Mononuclear cell (primary cell): ENCODE data around the gene CTSA. TPM values are rescaled to one million over a fixed set of nuclear protein-coding genes. Genes with fewer than 3 reads are reported as not detected.
"Not testable (repeated sequence)": the region's sequence is repeated elsewhere in the genome, so short reads cannot be mapped to it uniquely, and the experiment has no call there.

Source experiments
- H3K27me3 ChIP-seq: 2 replicates; pipeline ENCODE4 v1.6.0; 2011; ENCODE audit warnings: low read length, control low read depth; ENCODE audit not compliant: insufficient read depth
- H3K4me1 ChIP-seq: 2 replicates; pipeline ENCODE4 v1.5.1; 2011; ENCODE audit warnings: mild to moderate bottlenecking, low read length, control low read depth; ENCODE audit not compliant: insufficient read depth
- H3K4me3 ChIP-seq: 2 replicates; pipeline ENCODE4 v1.5.1; 2011; ENCODE audit warnings: mild to moderate bottlenecking, low read length, moderate library complexity
- H3K9me3 ChIP-seq: 2 replicates; pipeline ENCODE4 v1.5.1; 2011; ENCODE audit warnings: low read depth, mild to moderate bottlenecking, control low read depth, low read length
- total RNA-seq: library from RNA; depleted of rRNA; stranded (reverse); fragments of >200 nt; gene quantifications from one replicate; pipeline ENCODE4 v1.2.3, GENCODE V29; 2012

CTSA gene
- total RNA-seq, 1 donor, result 111 TPM

- H3K9me3 ChIP-seq, result no peaks in the 10 kb centered on the region
- H3K4me1 ChIP-seq, result peaks cover 25% of the 10 kb centered on the region
These were observed 31.2 kb upstream of the CTSA start for GRCh38 chr20:45859916-45860315.

GRCh38 chr20:45860560-45861220 lies 30.4 kb upstream of the CTSA start:
- no peaks in the 10 kb centered on the region for H3K27me3 ChIP-seq
- no peaks in the 10 kb centered on the region for H3K9me3 ChIP-seq
- H3K4me1 ChIP-seq, result peaks cover 20% of the 10 kb centered on the region
- no peak overlapping the region for H3K4me3 ChIP-seq

More at GRCh38 chr20:45859916-45860315, 31.2 kb upstream of the CTSA start:
- Histone ChIP-seq H3K4me3 (no peak overlapping the region), H3K27me3 (no peaks in the 10 kb centered on the region)

GRCh38 chr20:45861221-45862075 lies 29.7 kb upstream of the CTSA start:
- peaks cover 12% of the 10 kb centered on the region for H3K4me1 ChIP-seq
- H3K27me3 ChIP-seq, result no peaks in the 10 kb centered on the region
- no peak overlapping the region for H3K4me3 ChIP-seq
- no peaks in the 10 kb centered on the region for H3K9me3 ChIP-seq

- Histone ChIP-seq H3K4me1 (no peaks in the 10 kb centered on the region), H3K27me3 (no peaks in the 10 kb centered on the region), H3K9me3 (no peaks in the 10 kb centered on the region), H3K4me3 (no peak overlapping the region)
These were observed 27.3 kb upstream of the CTSA start for GRCh38 chr20:45863543-45864470.

GRCh38 chr20:45866454-45866853 lies 24.7 kb upstream of the CTSA start:
- no peaks in the 10 kb centered on the region for H3K4me1 ChIP-seq
- H3K9me3 ChIP-seq, result no peaks in the 10 kb centered on the region
- no peaks in the 10 kb centered on the region for H3K27me3 ChIP-seq
- H3K4me3 ChIP-seq, result no peak overlapping the region

GRCh38 chr20:45867136-45867818 lies 23.9 kb upstream of the CTSA start:
- H3K27me3 ChIP-seq, result no peaks in the 10 kb centered on the region
- H3K9me3 ChIP-seq, result no peaks in the 10 kb centered on the region
- no peak overlapping the region for H3K4me3 ChIP-seq

GRCh38 chr20:45867819-45868176 lies 23.3 kb upstream of the CTSA start:
- Histone ChIP-seq H3K27me3 (no peaks in the 10 kb centered on the region), H3K4me3 (no peak overlapping the region), H3K9me3 (no peaks in the 10 kb centered on the region), H3K4me1 (no peaks in the 10 kb centered on the region)

More at GRCh38 chr20:45867136-45867818, 23.9 kb upstream of the CTSA start:
- H3K4me1 ChIP-seq, result no peaks in the 10 kb centered on the region

- Histone ChIP-seq H3K4me3 (no peak overlapping the region), H3K27me3 (no peaks in the 10 kb centered on the region), H3K4me1 (no peaks in the 10 kb centered on the region), H3K9me3 (no peaks in the 10 kb centered on the region)
These were observed 18.5 kb upstream of the CTSA start for GRCh38 chr20:45872626-45873025.

GRCh38 chr20:45873409-45874103 lies 17.6 kb upstream of the CTSA start:
- H3K9me3 ChIP-seq, result no peaks in the 10 kb centered on the region
- H3K27me3 ChIP-seq, result no peaks in the 10 kb centered on the region
- no peaks in the 10 kb centered on the region for H3K4me1 ChIP-seq
- H3K4me3 ChIP-seq, result no peak overlapping the region

- not testable (repeated sequence) for H3K4me3 ChIP-seq, H3K4me1 ChIP-seq, H3K27me3 ChIP-seq, H3K9me3 ChIP-seq
These were observed 17.0 kb upstream of the CTSA start for GRCh38 chr20:45874104-45874481.

GRCh38 chr20:45874576-45874975 lies 16.6 kb upstream of the CTSA start:
- H3K27me3 ChIP-seq, result no peaks in the 10 kb centered on the region
- H3K9me3 ChIP-seq, result no peaks in the 10 kb centered on the region
- no peak overlapping the region for H3K4me3 ChIP-seq
- no peaks in the 10 kb centered on the region for H3K4me1 ChIP-seq

- no peak overlapping the region for H3K4me3 ChIP-seq
These were observed 12.9 kb upstream of the CTSA start for GRCh38 chr20:45878076-45878761.

GRCh38 chr20:45880988-45881788 lies 9.9 kb upstream of the CTSA start, which contains the start of gene ZSWIM1:
ZSWIM1 (plus strand) TSS chr20:45881227; CDS start chr20:45882593, 1,366 bp downstream.
- H3K9me3 ChIP-seq, result no peaks in the 10 kb centered on the region
- H3K4me3 ChIP-seq, result peak within 1 kb of the TSS; percentile 64
- H3K4me1 ChIP-seq, result peaks cover 38% of the 10 kb centered on the region
- H3K27me3 ChIP-seq, result no peaks in the 10 kb centered on the region

More at GRCh38 chr20:45878076-45878761, 12.9 kb upstream of the CTSA start:
- Histone ChIP-seq H3K27me3 (no peaks in the 10 kb centered on the region), H3K4me1 (peaks cover 17% of the 10 kb centered on the region), H3K9me3 (no peaks in the 10 kb centered on the region)
